NB4 (cell line): ENCODE measurements around the gene SRP68.
"Not testable (repeated sequence)": the region's sequence is repeated elsewhere in the genome, so short reads cannot be mapped to it uniquely, and the experiment has no call there.

ENCODE experiments used
- DNase-seq: peaks from one replicate; pipeline ENCODE4 v3.0.0; 2010; ENCODE audit warnings: low read depth
- H3K4me3 ChIP-seq: one replicate; pipeline ENCODE4 v1.5.1; 2011; ENCODE audit warnings: mild to moderate bottlenecking, low read depth, low read length, moderate library complexity
- CTCF ChIP-seq: IDR thresholded peaks from one replicate; pipeline ENCODE4 v1.5.1; 2012; ENCODE audit warnings: low read depth, low read length
- MAX ChIP-seq: IDR thresholded peaks from 2 replicates; pipeline ENCODE4 v1.6.1; 2011; ENCODE audit warnings: low read depth, low read length
- MYC ChIP-seq: IDR thresholded peaks from 2 replicates; pipeline ENCODE4 v1.6.1; 2011; ENCODE audit warnings: low read depth, low read length
- POLR2A ChIP-seq: IDR thresholded peaks from 2 replicates; pipeline ENCODE4 v1.6.1; 2011; ENCODE audit warnings: mild to moderate bottlenecking; ENCODE audit not compliant: insufficient read length; ENCODE audit errors: extremely low read depth

The SRP68 gene

GRCh38 chr17:76081295-76082210 lies 9.2 kb upstream of the SRP68 start:
- TF ChIP-seq MYC (no peak), POLR2A (peak; percentile 14)
- no peak overlapping the region for H3K4me3 ChIP-seq
- no peak for DNase-seq

GRCh38 chr17:76080768-76081287 lies 8.5 kb upstream of the SRP68 start:
- DNase-seq = no peak
- no peak overlapping the region for H3K4me3 ChIP-seq
- TF ChIP-seq POLR2A (no peak), MYC (no peak), CTCF (no peak), MAX (no peak)

- DNase-seq = peak; percentile 71
- TF ChIP-seq MAX = peak; percentile 51
- peak; percentile 4 for TF ChIP-seq POLR2A
- TF ChIP-seq MYC = no peak; the same call in 1 of the 2 replicates
- H3K4me3 ChIP-seq = no peak overlapping the region
Observed at GRCh38 chr17:76079956-76080767, 7.8 kb upstream of the SRP68 start.

- no peak overlapping the region for H3K4me3 ChIP-seq
- no peak for DNase-seq
- TF ChIP-seq POLR2A = peak; percentile 18
- TF ChIP-seq MYC = no peak
- no peak for TF ChIP-seq CTCF
Observed at GRCh38 chr17:76079535-76079955, 7.2 kb upstream of the SRP68 start.

GRCh38 chr17:76078860-76079534 lies 6.7 kb upstream of the SRP68 start, which contains the start of gene ZACN:
ZACN (plus strand) TSS chr17:76079182; CDS start chr17:76079265, 83 bp downstream.
- no peak for TF ChIP-seq POLR2A
- TF ChIP-seq MYC = no peak
- DNase-seq = no peak
- H3K4me3 ChIP-seq = no peak within 1 kb of the TSS

GRCh38 chr17:76078370-76078769 lies 6.1 kb upstream of the SRP68 start:
- peak; percentile 51 for DNase-seq
- not testable (repeated sequence) for H3K4me3 ChIP-seq

GRCh38 chr17:76077584-76078110 lies 5.3 kb upstream of the SRP68 start:
- no peak for DNase-seq
- no peak for TF ChIP-seq MAX
- TF ChIP-seq CTCF = no peak
- no peak for TF ChIP-seq POLR2A
- TF ChIP-seq MYC = no peak
- H3K4me3 ChIP-seq = no peak overlapping the region
